Neural cell (in vitro differentiated cells): ENCODE results near the gene ERP44.

ENCODE experiments used
- EZH2 ChIP-seq: fragments of 200-600, 300-800 bp; shearing (Covaris generic), sonication (generic); IDR thresholded peaks from 2 replicates; pipeline ENCODE4 v1.6.1; 2014; ENCODE audit warnings: antibody characterized with exemption, low read length, borderline replicate concordance, mild to moderate bottlenecking; ENCODE audit not compliant: insufficient read depth, poor library complexity, severe bottlenecking
- REST ChIP-seq: IDR thresholded peaks from 2 replicates; pipeline ENCODE4 v1.6.1; 2012; ENCODE audit warnings: borderline replicate concordance
- TAF1 ChIP-seq: IDR thresholded peaks from 2 replicates; pipeline ENCODE4 v1.6.1; 2012; ENCODE audit warnings: low read depth
- TF ChIP-seq, protein P1 (sequence below): fragments of 450-650 bp; IDR thresholded peaks from 2 replicates; pipeline ENCODE4 v1.5.1; 2014; ENCODE audit warnings: antibody characterized with exemption, mild to moderate bottlenecking, moderate library complexity; ENCODE audit not compliant: poor library complexity, severe bottlenecking

- TF ChIP-seq, protein P1, sequence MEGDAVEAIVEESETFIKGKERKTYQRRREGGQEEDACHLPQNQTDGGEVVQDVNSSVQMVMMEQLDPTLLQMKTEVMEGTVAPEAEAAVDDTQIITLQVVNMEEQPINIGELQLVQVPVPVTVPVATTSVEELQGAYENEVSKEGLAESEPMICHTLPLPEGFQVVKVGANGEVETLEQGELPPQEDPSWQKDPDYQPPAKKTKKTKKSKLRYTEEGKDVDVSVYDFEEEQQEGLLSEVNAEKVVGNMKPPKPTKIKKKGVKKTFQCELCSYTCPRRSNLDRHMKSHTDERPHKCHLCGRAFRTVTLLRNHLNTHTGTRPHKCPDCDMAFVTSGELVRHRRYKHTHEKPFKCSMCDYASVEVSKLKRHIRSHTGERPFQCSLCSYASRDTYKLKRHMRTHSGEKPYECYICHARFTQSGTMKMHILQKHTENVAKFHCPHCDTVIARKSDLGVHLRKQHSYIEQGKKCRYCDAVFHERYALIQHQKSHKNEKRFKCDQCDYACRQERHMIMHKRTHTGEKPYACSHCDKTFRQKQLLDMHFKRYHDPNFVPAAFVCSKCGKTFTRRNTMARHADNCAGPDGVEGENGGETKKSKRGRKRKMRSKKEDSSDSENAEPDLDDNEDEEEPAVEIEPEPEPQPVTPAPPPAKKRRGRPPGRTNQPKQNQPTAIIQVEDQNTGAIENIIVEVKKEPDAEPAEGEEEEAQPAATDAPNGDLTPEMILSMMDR, result no peak
- TF ChIP-seq EZH2, result no peak
- TF ChIP-seq TAF1, result no peak
- no peak for TF ChIP-seq REST
Observed at GRCh38 chr9:100117316-100117715, 18.5 kb upstream of the ERP44 start.
